OCI-LY3 (cell line): ENCODE data around the gene MRPL58.
"Not testable (repeated sequence)": the region's sequence is repeated elsewhere in the genome, so short reads cannot be mapped to it uniquely, and the experiment has no call there.

ENCODE experiments used
- CTCF ChIP-seq: fragments of 200-600, 300-600 bp; sonication (generic); IDR thresholded peaks from 2 replicates; pipeline ENCODE4 v1.5.1; 2014; ENCODE audit warnings: antibody characterized with exemption, low read length, low read depth
- EZH2phosphoT487 ChIP-seq: fragments of 200-600 bp; shearing (Covaris generic); IDR thresholded peaks from 2 replicates; pipeline ENCODE4 v1.6.1; 2018; ENCODE audit warnings: antibody characterized with exemption, mixed run types, low read depth

GRCh38 chr17:74969501-74969900, 43.0 kb upstream of the MRPL58 start:
- not testable (repeated sequence) for TF ChIP-seq CTCF, EZH2phosphoT487
